Activated CD4-positive, alpha-beta T cell treated with anti-CD3 and anti-CD28 coated beads, Interleukin-2, amount 10 ng/mL, durations not matched to agents 7 days and 5 days (primary cell): ENCODE measurements around the gene PARD6G. TPM values are rescaled to one million over a fixed set of nuclear protein-coding genes. Genes with fewer than 3 reads are reported as not detected.
A peak's percentile ranks its signal among the peaks of the same experiment; 100 is the strongest.
"Not testable (repeated sequence)": the region's sequence is repeated elsewhere in the genome, so short reads cannot be mapped to it uniquely, and the experiment has no call there.

Experiments used
- CTCF ChIA-PET: fragments of 350-600 bp; sonication (Branson Sonifier 250); formaldehyde crosslinking; loops from one replicate; lab custom pipeline; 2021; ENCODE audit warnings: antibody characterized with exemption; lab: Charles Lee
- POLR2A ChIA-PET: fragments of 350-600 bp; sonication (Branson Sonifier 250); formaldehyde crosslinking; loops from one replicate; lab custom pipeline; 2021; ENCODE audit warnings: antibody characterized with exemption; lab: Charles Lee
- DNase-seq: peaks from one replicate; pipeline ENCODE4 v3.0.0-alpha.2; 2020
- H3K27ac Mint-ChIP-seq: one replicate; pipeline ENCODE4 v1.8.0; 2021; ENCODE audit warnings: mild to moderate bottlenecking, moderate library complexity, mixed read lengths
- H3K27me3 Mint-ChIP-seq: one replicate; pipeline ENCODE4 v1.8.0; 2021; ENCODE audit warnings: mixed read lengths
- H3K36me3 Mint-ChIP-seq: one replicate; pipeline ENCODE4 v1.8.0; 2021; ENCODE audit warnings: low read depth, mixed read lengths
- H3K4me1 Mint-ChIP-seq: one replicate; pipeline ENCODE4 v1.8.0; 2021; ENCODE audit warnings: mixed read lengths
- H3K4me3 Mint-ChIP-seq: one replicate; pipeline ENCODE4 v1.8.0; 2021; ENCODE audit warnings: mild to moderate bottlenecking, moderate library complexity, mixed read lengths
- H3K9me3 Mint-ChIP-seq: one replicate; pipeline ENCODE4 v1.8.0; 2021; ENCODE audit warnings: mixed read lengths
- total RNA-seq, 2 experiments: library from RNA; stranded (reverse); gene quantifications; one replicate each; pipeline ENCODE4 v1.2.3, GENCODE V29; 2021

PARD6G gene
- total RNA-seq, 2 experiments from 2014 or later, result 0.15 to 0.22 TPM

DNA sequence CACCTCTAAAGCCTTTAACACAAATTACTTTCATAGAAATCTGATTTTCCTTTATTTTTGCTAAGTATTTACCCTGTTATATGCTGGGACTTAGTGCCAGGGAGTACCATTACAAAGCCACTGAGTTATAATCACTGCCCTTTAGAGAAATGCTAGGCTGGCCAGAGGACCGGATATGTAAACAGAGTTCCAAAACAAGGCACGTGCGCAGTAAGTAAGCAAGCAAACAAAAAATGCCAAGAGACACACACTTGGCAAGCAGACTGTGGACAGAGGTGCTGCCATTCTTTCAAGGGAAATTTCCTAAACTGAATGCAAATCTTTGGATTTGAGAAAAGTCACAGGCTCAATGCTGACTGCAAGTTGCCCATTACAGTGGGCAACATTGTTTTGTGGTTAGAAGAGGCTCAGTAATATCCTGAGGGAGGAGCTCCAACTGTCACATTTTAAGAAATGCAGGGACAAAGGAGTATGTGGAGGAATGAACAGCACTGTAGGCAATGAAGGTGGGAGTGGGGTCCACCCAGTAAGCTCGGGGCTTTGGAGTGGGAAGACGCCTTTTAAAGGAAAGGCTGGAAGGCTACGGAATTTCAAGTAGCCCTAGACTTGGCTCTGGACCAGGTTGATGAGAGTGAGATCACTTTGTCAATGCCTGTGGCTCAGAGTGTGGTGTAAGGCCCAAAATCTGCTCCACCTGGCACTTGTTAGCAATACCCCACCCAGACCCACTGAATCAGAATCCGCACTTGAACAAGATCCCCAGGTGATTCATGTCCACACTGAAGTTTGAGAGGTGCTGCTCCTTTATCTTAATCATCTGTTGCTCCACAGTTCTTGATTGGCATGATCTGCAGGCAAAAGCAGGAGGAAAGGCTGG is 2.1 kb upstream of the PARD6G start:
- CTCF ChIA-PET, result no interaction called here
- peaks cover 37% of the 10 kb centered on the region for H3K27me3 Mint-ChIP-seq

DNA sequence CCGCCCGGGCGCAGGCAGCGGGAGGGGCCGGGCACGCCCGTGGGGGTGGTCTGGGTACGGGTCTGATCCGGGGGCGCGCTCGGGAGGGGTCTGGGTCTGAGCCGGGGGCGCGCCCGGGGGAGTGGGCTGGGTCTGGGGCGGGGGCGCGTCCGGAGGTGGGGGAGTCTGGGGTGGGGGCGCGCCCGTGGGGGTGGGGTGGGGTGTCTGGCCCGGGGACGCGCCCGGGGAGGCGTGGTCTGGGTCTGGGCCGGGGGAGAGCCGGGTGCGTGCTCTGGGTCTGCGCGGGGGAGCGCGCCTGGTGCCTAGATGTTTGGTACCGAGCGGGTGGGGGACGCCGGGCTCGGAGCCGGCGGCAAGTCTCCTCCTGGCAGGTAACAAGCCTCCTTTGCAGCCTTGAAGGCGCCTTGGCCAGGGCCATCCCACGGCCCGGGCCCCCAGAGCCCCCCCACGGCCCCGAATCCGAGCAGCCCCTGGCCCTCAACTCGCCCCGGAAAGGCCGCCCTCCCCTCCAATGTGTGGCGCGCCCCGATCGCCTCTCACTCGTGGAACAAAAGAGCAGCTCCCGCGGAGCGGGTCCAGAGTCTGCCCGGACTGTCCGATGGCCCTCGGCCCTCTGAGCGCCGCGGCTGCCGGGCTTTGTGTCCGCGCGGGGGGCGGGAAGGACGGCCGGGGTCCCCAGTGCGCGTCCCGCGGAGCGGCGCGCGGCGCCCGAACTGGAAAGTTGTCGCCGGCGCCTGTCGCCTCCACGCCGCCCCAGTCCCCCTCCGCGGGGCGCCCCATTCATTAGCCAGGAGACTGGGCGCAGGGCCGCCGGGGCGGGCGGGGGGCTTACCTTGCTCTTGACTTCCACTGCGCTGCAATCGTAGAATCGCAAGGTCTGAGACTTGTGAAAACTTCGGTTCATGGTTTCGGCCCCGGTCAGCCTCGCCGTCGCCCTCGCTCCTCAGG is 595 bp downstream of the PARD6G start:
- H3K36me3 Mint-ChIP-seq, result no peaks in the 10 kb centered on the region
- DNase-seq, result no peak
- H3K27me3 Mint-ChIP-seq, result peaks cover 46% of the 10 kb centered on the region
- H3K4me3 Mint-ChIP-seq, result peak overlapping the region; percentile 7
- ChIA-PET POLR2A (no interaction called here), CTCF (interaction anchor here (0.9 kb wide), 1 partner anchor 22 kb away, joined by 4 read pairs; no protein-coding TSS in a partner anchor)
- peaks cover 5% of the 10 kb centered on the region for H3K4me1 Mint-ChIP-seq
- H3K9me3 Mint-ChIP-seq, result no peaks in the 10 kb centered on the region
- no peak overlapping the region for H3K27ac Mint-ChIP-seq

More for the DNA sequence above, 2.1 kb upstream of the PARD6G start:
- POLR2A ChIA-PET, result no interaction called here
- Mint-ChIP-seq H3K9me3 (peaks cover 2% of the 10 kb centered on the region), H3K27ac (no peak overlapping the region), H3K4me1 (peaks cover 5% of the 10 kb centered on the region), H3K36me3 (no peaks in the 10 kb centered on the region), H3K4me3 (no peak overlapping the region)
- no peak for DNase-seq

DNA sequence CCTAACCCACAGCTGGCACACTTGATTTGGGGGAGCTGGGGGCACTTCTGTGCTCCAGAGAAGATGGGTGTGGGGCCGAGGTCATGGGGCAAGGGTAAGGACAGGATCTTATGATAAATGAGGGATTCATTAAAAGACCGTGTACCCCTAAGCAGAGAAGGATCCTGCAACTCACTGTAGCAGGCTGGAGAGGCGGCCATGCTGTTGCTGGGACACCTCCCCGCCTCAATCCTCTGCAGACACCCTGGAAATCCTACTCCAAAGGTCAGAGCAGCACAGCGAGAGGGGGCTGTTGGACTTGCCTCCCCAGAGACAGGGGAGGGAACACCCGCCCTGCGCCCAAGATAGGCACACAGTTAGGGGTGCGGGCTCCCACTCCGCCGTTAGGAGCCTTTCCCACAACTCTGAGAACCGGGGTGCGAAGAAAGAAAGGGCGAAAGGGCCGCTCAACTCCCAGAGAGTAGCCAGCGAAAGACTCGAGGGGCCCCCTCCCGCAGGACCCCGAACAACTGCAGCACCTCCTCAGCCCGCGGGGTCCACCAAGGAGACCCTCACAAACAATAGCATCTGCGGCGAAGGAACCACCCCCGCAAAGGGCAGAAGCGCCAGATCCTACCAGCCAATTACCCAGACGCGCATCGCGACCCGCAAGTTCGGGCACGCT is 1.4 kb downstream of the PARD6G start:
- no peak for DNase-seq
- no peaks in the 10 kb centered on the region for H3K36me3 Mint-ChIP-seq
- H3K4me3 Mint-ChIP-seq, result peak overlapping the region; percentile 53
- H3K9me3 Mint-ChIP-seq, result no peaks in the 10 kb centered on the region
- H3K4me1 Mint-ChIP-seq, result peaks cover 5% of the 10 kb centered on the region
- H3K27ac Mint-ChIP-seq, result no peak overlapping the region
- peaks cover 46% of the 10 kb centered on the region for H3K27me3 Mint-ChIP-seq
- ChIA-PET POLR2A (no interaction called here), CTCF (no interaction called here)

DNA sequence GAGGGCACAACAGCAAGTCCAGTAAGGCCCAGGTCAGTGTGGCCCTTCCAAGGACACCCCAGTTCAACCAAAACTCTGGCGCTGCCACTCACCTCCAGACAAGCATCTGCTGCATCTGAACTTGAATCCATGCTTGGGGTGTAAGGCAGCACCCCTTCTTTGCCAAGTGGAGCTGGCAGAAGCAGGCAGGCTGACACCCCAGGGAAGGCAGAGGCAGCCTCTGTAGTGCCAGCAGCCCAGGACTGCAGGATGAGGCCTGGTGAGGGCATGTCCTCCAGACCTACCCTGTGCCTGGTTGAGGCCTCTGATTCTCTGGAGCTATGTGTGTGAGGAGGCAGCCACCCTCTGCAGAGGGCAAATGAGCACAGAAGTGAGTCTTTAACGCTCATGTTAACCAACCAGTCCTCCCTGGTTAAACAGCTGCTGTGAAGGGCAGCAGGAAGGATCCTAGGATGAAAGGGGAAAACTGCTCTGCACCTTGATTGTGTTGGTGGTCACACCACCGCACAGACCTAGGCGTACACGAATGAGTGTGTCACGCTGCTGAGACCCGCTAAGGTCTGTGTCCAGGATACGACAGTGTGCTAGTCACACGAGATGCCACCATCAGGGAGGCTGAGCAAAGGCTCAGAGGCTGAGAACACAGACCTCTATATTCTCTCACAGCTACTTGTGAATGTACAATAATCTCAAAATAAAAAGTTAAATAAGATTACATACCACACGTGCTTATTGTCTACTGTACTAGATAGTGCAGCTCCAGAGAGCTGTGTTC is 2.2 kb downstream of the PARD6G start:
- CTCF ChIA-PET, result no interaction called here
- Mint-ChIP-seq H3K27ac (no peak overlapping the region), H3K4me3 (no peak overlapping the region), H3K4me1 (peaks cover 5% of the 10 kb centered on the region), H3K36me3 (no peaks in the 10 kb centered on the region), H3K27me3 (peaks cover 52% of the 10 kb centered on the region), H3K9me3 (no peaks in the 10 kb centered on the region)
- DNase-seq, result no peak
- POLR2A ChIA-PET, result no interaction called here

DNA sequence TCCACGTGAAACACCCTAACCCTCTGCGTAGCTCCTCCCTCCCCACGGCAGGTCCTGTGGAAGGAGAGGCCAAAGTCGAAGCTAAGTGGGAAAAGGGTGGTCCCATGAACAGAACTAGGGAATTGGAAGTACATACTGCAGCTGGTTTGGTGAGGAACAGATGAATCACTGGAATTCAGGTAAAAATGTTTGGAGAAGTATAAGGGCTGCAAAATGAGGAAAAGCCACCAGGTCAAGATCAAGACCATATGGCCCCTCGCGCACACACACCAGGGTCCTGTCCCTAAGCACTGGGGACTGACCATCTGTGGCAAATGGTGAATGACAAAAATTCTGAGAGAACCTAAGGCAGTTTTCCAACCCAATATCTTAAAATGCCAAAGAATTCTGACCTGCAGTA is 3.1 kb downstream of the PARD6G start:
- ChIA-PET POLR2A (no interaction called here), CTCF (no interaction called here)
- Mint-ChIP-seq H3K36me3 (no peaks in the 10 kb centered on the region), H3K4me3 (no peak overlapping the region), H3K9me3 (no peaks in the 10 kb centered on the region), H3K27ac (no peak overlapping the region), H3K4me1 (peaks cover 5% of the 10 kb centered on the region), H3K27me3 (peaks cover 45% of the 10 kb centered on the region)
- DNase-seq, result no peak

DNA sequence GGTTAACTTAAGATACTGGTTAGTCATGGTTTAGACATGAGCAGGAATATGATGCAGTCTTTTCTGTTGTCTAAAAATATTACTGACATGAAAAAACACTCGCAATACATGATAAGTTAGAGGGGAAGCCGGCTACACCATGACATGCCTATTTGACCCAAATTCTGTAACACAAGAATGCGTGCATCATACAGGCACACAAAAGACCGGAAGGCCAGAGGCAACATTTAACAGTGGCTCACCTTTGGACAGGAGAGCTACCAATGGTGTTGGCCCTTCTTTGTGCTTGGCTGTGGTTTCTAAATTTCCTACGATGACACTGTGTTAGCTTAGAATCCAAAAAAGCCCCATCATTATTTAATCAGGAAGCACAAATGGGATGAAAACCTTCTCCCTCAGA is 4.1 kb downstream of the PARD6G start:
- Mint-ChIP-seq H3K9me3 (no peaks in the 10 kb centered on the region), H3K27ac (no peak overlapping the region), H3K36me3 (no peaks in the 10 kb centered on the region), H3K27me3 (peaks cover 40% of the 10 kb centered on the region), H3K4me3 (no peak overlapping the region), H3K4me1 (peaks cover 5% of the 10 kb centered on the region)
- CTCF ChIA-PET, result no interaction called here
- no peak for DNase-seq
- POLR2A ChIA-PET, result no interaction called here

DNA sequence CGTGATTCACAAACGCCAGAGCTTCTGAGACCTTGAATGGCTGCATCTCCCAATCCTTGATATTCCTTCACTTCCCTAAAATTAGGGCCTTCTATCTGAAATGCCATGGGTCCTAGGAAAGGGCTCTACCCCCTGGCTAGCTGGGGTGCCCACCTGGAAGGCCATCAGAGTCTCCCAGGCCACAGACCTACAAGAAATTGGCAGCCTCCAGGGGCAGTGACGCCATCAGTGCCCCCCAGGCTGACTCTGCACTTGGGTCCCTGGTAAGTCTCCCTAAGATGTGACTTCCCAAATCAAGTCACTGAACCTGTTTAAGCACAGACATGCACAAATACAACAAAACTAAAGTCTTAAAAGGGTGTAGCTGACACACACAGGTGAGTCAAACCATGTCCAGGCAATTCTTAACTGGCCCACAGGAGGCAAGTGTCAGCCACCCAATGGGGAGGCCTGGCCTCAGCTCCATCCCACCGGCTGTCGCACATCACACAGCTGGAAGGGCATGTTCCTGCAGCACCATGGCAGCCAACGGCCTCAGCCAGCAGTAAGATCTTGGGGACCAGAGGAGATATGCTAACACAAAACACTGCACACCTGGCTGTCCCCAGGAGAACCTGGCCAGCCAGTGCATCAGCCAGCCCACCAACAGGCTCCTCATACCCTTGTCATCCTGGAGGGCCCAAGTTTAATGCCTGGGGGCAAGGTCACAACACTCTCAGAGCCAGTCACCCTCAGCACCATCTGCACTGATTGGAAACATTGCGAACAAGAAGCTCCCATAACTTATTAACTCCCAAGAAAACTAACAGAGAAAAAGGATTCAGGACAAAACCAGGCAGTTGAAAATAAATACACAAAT is 5.2 kb downstream of the PARD6G start:
- no peak overlapping the region for H3K27ac Mint-ChIP-seq
- peaks cover 33% of the 10 kb centered on the region for H3K27me3 Mint-ChIP-seq
- no peaks in the 10 kb centered on the region for H3K9me3 Mint-ChIP-seq
- H3K36me3 Mint-ChIP-seq, result no peaks in the 10 kb centered on the region
- H3K4me1 Mint-ChIP-seq, result peaks cover 5% of the 10 kb centered on the region
- ChIA-PET CTCF (no interaction called here), POLR2A (no interaction called here)
- no peak overlapping the region for H3K4me3 Mint-ChIP-seq
- no peak for DNase-seq

DNA sequence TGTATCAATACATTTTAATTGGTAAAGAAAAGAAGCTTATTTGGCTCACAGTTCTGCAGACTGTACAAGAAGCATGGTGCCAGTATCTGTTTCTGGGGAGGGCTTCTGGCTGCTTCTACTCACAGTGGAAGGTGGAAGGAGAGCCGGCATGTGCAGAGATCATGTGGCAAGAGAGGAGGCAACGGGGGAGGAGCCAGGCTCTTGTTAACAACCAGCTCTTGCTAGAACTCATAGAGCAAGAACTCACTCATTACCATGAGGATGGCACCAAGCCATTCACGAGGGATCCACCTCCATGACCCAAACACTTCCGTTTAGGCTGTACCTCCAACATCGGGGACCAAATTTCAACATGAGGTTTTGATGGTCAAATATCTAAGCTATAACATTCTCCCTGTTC is 7.5 kb downstream of the PARD6G start:
- CTCF ChIA-PET, result no interaction called here
- no peaks in the 10 kb centered on the region for H3K9me3 Mint-ChIP-seq
- DNase-seq, result no peak
- peaks cover 32% of the 10 kb centered on the region for H3K27me3 Mint-ChIP-seq
- H3K4me1 Mint-ChIP-seq, result no peaks in the 10 kb centered on the region
- POLR2A ChIA-PET, result interaction anchor here (0.5 kb wide), 1 partner anchor 510 kb away, joined by 3 read pairs; no protein-coding TSS in a partner anchor
- H3K27ac Mint-ChIP-seq, result no peak overlapping the region
- no peak overlapping the region for H3K4me3 Mint-ChIP-seq
- no peaks in the 10 kb centered on the region for H3K36me3 Mint-ChIP-seq

DNA sequence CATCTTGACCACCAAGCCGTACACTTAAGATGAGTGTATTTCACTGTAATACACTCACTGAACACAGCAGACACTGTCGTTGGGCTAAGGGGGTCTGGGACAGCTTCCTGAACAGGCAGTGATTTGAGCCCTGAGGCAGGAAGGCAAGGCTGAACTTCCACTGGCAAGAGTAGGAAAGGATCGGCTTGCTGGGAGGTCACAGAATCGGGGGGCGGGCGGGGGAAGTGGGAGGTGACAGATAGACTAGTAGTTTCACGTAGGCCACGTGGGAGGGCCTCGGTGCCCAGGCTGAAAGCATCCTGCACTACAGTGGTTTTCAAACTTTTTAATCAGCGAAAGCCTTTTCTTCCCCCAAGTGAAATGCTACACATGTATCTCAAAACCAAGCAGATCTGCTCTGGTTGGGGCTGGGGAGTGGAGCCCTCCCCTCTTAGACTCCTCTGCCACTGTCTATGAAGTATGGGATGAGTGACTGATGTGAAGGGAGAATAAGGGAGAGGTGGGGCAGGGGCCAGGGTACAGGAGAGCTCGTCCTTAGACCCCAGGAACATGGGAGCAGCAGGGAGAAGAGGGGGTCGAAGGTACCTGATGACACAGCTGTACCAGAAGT is 8.6 kb downstream of the PARD6G start:
- H3K36me3 Mint-ChIP-seq, result no peaks in the 10 kb centered on the region
- CTCF ChIA-PET, result interaction anchor here (0.7 kb wide), 1 partner anchor 43 kb away, joined by 3 read pairs; no protein-coding TSS in a partner anchor
- DNase-seq, result no peak

DNA sequence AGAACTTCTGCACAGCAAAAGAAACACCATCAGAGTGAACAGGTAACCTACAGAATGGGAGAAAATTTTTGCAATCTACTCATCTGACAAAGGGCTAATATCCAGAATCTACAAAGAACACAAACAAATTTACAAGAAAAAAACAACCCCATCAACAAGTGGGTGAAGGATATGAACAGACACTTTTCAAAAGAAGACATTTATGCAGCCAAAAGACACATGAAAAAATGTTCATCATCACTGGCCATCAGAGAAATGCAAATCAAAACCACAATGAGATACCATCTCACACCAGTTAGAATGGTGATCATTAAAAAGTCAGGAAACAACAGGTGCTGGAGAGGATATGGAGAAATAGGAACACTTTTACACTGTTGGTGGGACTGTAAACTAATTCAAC is 9.8 kb downstream of the PARD6G start:
- H3K4me3 Mint-ChIP-seq, H3K9me3 Mint-ChIP-seq, DNase-seq, H3K36me3 Mint-ChIP-seq, CTCF ChIA-PET, POLR2A ChIA-PET, H3K27ac Mint-ChIP-seq, H3K4me1 Mint-ChIP-seq: not testable (repeated sequence)
- H3K27me3 Mint-ChIP-seq, result peaks cover 23% of the 10 kb centered on the region

More for the DNA sequence above, 8.6 kb downstream of the PARD6G start:
- POLR2A ChIA-PET, result no interaction called here
- H3K4me1 Mint-ChIP-seq, result no peaks in the 10 kb centered on the region
- peaks cover 26% of the 10 kb centered on the region for H3K27me3 Mint-ChIP-seq
- H3K9me3 Mint-ChIP-seq, result no peaks in the 10 kb centered on the region
- no peak overlapping the region for H3K27ac Mint-ChIP-seq
- H3K4me3 Mint-ChIP-seq, result no peak overlapping the region

DNA sequence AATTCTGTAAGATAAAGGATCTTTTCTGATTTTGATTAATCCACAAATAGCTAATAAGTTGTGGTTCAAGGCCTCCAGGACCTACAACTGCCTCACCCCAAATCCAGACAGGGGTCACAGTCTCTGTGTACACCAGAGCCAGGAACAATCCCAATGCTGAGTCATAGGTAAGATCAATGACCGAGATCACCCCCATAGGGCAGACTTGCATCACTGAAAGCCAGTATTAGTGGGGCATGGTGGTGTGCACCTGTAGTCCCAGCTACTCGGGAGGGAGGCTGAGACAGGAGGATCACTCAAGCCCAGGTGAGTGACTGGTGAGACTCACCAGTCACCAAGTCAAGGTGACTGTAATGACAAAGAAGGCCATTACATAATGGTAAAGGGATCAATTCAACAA is 12.9 kb downstream of the PARD6G start:
- H3K27me3 Mint-ChIP-seq, result peaks cover 15% of the 10 kb centered on the region
- CTCF ChIA-PET, result no interaction called here
- no peaks in the 10 kb centered on the region for H3K36me3 Mint-ChIP-seq
- no peaks in the 10 kb centered on the region for H3K4me1 Mint-ChIP-seq
- no peak for DNase-seq
- no peak overlapping the region for H3K4me3 Mint-ChIP-seq
- no peaks in the 10 kb centered on the region for H3K9me3 Mint-ChIP-seq
- H3K27ac Mint-ChIP-seq, result no peak overlapping the region
- POLR2A ChIA-PET, result no interaction called here
